Parathyroid adenoma (tissue), 2 donors: ENCODE results near the gene SLC13A1.

Experiments
- H2AFZ ChIP-seq: fragments of 300-600 bp; sonication (generic); one replicate; pipeline ENCODE4 v1.7.0; 2017; ENCODE audit warnings: antibody characterized with exemption, mild to moderate bottlenecking
- H3K27ac ChIP-seq: fragments of 300-600 bp; sonication (generic); one replicate; pipeline ENCODE4 v1.7.0; 2017
- H3K27me3 ChIP-seq: fragments of 300-600 bp; sonication (generic); one replicate; pipeline ENCODE4 v1.7.0; 2017; ENCODE audit warnings: low read length; ENCODE audit not compliant: control insufficient read depth, insufficient read depth
- H3K36me3 ChIP-seq: fragments of 300-600 bp; sonication (generic); one replicate; pipeline ENCODE4 v1.7.0; 2017; ENCODE audit warnings: low read length; ENCODE audit not compliant: control insufficient read depth, insufficient read depth
- H3K4me1 ChIP-seq: fragments of 300-600 bp; sonication (generic); one replicate; pipeline ENCODE4 v1.7.0; 2017; ENCODE audit warnings: control low read depth
- H3K4me2 ChIP-seq: fragments of 300-600 bp; sonication (generic); one replicate; pipeline ENCODE4 v1.7.0; 2017; ENCODE audit warnings: low read length
- H3K4me3 ChIP-seq: fragments of 300-600 bp; sonication (generic); one replicate; pipeline ENCODE4 v1.7.0; 2017; ENCODE audit warnings: low read depth, low read length
- H3K79me2 ChIP-seq: fragments of 300-600 bp; sonication (generic); one replicate; pipeline ENCODE4 v1.7.0; 2017; ENCODE audit warnings: control low read depth
- H3K9ac ChIP-seq: fragments of 300-600 bp; sonication (generic); one replicate; pipeline ENCODE4 v1.7.0; 2017; ENCODE audit warnings: mild to moderate bottlenecking
- H3K9me3 ChIP-seq: fragments of 300-600 bp; sonication (generic); one replicate; pipeline ENCODE4 v1.7.0; 2017; ENCODE audit warnings: low read length; ENCODE audit not compliant: control insufficient read depth
- CTCF ChIP-seq: fragments of 300-600 bp; sonication (generic); IDR thresholded peaks from one replicate; pipeline ENCODE4 v1.7.0; 2017; ENCODE audit warnings: antibody characterized with exemption, mild to moderate bottlenecking
- donor health status: primary hyperparathyroidism.

SLC13A1 gene

GRCh38 chr7:123170333-123171246, 29.2 kb downstream of the SLC13A1 start:
- H3K27me3 ChIP-seq = no peaks in the 10 kb centered on the region
- H3K79me2 ChIP-seq = no peaks in the 10 kb centered on the region
- H2AFZ ChIP-seq = no peak overlapping the region
- H3K4me3 ChIP-seq = no peak overlapping the region
- no peak overlapping the region for H3K27ac ChIP-seq
- no peaks in the 10 kb centered on the region for H3K4me1 ChIP-seq
- no peak for TF ChIP-seq CTCF
- no peak overlapping the region for H3K9ac ChIP-seq
- no peaks in the 10 kb centered on the region for H3K9me3 ChIP-seq
- no peaks in the 10 kb centered on the region for H3K36me3 ChIP-seq
- no peak overlapping the region for H3K4me2 ChIP-seq

GRCh38 chr7:123169065-123169464, 30.7 kb downstream of the SLC13A1 start:
- no peak overlapping the region for H3K4me3 ChIP-seq

GRCh38 chr7:123157606-123158005, 42.2 kb downstream of the SLC13A1 start:
- H3K4me2 ChIP-seq = no peak overlapping the region
- H3K27me3 ChIP-seq = no peaks in the 10 kb centered on the region
- no peaks in the 10 kb centered on the region for H3K36me3 ChIP-seq
- no peak overlapping the region for H3K9ac ChIP-seq
- TF ChIP-seq CTCF = no peak
- no peak overlapping the region for H3K27ac ChIP-seq
- H2AFZ ChIP-seq = no peak overlapping the region
- H3K4me1 ChIP-seq = no peaks in the 10 kb centered on the region
- no peak overlapping the region for H3K4me3 ChIP-seq
- H3K79me2 ChIP-seq = no peaks in the 10 kb centered on the region
- H3K9me3 ChIP-seq = no peaks in the 10 kb centered on the region

More at GRCh38 chr7:123169065-123169464, 30.7 kb downstream of the SLC13A1 start:
- Histone ChIP-seq H3K27me3 (no peaks in the 10 kb centered on the region), H3K36me3 (no peaks in the 10 kb centered on the region), H3K79me2 (no peaks in the 10 kb centered on the region), H3K4me2 (no peak overlapping the region), H3K9ac (no peak overlapping the region), H3K27ac (no peak overlapping the region), H2AFZ (no peak overlapping the region), H3K9me3 (no peaks in the 10 kb centered on the region), H3K4me1 (no peaks in the 10 kb centered on the region)
- no peak for TF ChIP-seq CTCF

- H3K79me2 ChIP-seq = no peaks in the 10 kb centered on the region
- no peaks in the 10 kb centered on the region for H3K27me3 ChIP-seq
- no peak overlapping the region for H2AFZ ChIP-seq
- no peak overlapping the region for H3K9ac ChIP-seq
- no peak overlapping the region for H3K4me2 ChIP-seq
- H3K27ac ChIP-seq = no peak overlapping the region
- no peak overlapping the region for H3K4me3 ChIP-seq
- no peak for TF ChIP-seq CTCF
- no peaks in the 10 kb centered on the region for H3K36me3 ChIP-seq
- H3K4me1 ChIP-seq = no peaks in the 10 kb centered on the region
- no peaks in the 10 kb centered on the region for H3K9me3 ChIP-seq
Measured at GRCh38 chr7:123155571-123155970, 44.2 kb downstream of the SLC13A1 start.
